Putamen (tissue), 1 donor: ENCODE results near the gene PREX1.

ENCODE experiments used
- DNase-seq: peaks from one replicate; pipeline ENCODE4 v3.0.0-alpha.2; 2016; ENCODE audit warnings: low spot score

Gene PREX1

DNA sequence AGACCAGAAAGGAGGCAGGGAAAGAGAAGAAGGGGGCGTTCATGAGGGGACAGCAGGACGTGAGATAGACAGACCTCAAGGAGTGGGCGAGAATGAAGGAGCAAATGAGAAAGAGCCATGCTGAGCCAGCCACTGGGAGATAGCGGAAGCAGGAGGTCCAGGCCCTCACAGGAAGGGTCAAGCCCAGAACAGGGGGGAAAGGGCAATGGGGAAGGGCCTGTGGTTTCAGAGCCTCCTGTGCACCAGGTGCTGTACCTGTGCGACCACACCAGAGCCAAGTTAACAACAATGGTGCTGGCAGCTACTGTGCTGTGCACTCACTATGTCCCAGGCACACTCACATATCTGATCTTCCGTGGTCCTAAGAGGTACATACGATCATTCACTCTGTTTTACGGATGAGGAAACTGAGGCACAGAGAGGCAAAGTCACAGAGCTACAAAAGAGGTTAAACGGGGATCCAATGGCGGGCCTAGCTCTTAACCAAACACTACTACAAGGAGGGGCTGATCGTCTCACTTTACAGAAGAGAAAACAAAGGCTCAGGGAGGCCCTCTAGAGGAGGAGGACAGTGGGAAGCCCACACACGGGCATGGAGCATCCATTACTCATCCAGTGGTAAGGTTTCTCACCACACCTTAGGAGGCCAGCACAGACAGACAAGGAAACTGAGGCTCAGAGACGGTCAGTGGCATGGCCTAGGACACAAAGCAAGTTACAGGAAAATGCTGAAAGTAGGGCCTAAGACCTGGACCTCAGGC is 129.1 kb downstream of the PREX1 start:
- DNase-seq: no peak

DNA sequence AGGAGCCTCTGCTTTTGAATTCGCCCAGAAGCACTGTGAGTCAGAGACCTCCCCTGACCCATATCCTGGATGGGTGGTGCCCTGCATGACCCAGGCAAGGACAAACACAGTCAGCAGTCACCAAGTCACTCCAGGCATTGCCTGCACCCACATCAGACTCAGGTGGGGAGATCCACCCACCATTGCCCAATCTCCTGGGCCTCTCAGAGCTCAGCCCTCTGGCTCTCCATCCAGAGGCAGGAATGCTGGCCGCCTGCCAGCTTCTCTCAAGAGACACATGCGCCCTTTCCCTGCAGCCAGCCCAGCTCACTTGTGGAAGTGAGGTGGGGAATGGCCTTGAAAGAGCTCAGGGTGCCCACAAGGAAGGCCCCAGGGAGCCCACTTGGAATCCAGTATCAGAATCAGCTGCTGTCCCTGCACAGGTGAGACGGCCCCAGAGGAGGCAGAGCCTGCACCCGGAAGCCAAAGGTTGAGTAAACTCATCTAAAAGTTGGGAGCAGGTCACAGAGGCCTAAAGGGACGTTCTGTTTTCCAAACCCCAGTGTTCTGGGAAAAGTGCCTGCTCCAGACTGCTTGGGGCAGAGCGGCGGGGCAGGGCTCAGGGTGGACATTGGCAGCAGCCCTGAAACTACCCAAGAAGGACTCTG is 129.8 kb downstream of the PREX1 start:
- no peak for DNase-seq

DNA sequence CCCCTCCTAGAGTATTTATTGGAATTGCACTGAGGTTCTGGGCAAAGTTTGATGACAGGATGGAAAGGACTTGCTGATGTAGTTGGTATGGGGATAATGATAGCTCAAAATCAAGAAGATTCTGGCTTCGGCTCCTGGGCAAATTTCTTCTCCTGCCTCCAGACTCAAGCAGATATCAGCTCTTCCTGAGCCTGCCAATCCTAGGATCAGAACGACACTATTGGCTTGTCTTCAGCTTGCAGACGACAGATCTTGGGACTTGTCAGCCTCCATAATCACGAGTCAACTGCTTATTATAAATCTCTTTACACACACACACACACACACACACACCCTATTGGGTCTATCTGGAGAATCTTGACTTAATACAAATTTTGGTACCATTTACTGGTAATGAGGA is 131.1 kb downstream of the PREX1 start:
- no peak for DNase-seq

DNA sequence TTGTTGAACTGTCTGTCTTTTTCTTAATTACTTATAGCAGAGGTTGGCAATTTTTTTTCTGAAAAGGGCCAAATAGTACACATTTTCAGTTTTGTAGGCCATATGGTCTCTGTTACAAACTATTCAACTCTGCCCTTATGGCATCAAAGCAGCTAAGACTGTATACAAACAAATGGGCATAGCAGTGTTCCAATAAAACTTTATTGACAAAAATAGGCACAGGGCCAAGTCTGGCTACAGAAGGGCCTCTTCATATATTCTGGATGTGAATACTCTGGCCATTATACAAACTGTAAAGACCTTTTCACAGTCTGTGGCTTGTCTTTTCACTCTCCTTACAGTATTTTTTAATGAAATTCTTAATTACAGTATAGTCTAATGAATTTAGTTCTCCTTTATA is 132.1 kb downstream of the PREX1 start:
- no peak for DNase-seq

DNA sequence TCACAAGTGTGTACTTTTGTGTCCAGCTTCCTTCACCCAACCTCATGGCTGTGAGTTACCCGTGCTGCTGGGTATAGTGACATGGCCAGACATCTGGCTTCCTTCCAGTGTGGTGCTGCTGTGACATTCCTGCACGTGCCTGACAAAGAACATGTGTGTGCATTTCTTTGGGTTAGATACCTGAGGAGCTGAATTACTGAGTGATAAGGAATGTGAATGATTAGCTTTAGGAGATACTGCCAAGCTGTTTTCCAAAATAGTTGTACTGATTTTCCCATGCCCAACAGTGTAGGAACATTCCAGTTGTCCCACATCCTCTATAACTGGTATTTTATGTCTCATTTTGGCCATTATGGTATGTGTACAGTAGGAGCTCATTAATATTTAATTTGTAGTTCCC is 132.5 kb downstream of the PREX1 start:
- DNase-seq: no peak

DNA sequence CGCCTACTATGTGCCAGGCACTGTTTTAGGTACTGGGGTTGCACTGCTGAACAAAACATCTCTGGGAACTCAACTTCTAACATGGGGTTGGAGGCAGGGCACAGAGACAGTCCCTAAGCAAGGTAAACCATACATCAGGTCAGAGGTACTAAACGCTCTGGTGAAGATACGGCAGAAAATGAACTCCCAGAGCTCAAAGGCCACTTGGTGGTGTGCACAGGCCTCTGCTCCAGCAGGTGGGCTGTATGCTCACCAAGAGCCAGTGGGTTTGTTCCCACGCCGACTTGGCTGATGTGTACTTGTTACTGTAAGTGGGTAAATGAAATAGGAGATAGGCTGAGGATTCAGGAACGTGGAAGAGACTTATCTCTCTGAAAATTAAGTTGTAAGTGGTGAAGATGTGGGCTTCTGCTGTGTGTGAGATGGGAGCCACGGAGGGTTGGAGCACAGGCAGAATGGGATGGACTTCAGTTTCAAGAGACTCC is 133.4 kb downstream of the PREX1 start:
- no peak for DNase-seq

DNA sequence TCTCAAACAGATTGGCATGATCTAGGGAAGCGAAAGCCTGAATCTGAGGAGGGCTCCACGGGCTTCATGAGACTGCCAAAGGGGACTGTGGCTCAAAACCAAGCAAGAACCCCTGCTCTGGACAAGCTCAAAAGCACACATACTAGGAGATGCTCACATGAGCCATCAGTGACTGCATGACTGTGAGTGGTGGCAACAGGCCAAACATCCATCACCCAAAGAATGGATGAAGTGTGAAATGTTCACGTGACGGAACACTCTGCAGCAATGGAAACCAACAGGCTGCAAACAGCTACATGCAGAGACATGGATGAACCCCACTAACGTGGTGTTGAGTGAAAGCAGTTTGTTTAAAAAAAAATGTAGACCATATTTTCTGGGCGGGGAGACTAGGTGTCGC is 136.3 kb downstream of the PREX1 start:
- no peak for DNase-seq

DNA sequence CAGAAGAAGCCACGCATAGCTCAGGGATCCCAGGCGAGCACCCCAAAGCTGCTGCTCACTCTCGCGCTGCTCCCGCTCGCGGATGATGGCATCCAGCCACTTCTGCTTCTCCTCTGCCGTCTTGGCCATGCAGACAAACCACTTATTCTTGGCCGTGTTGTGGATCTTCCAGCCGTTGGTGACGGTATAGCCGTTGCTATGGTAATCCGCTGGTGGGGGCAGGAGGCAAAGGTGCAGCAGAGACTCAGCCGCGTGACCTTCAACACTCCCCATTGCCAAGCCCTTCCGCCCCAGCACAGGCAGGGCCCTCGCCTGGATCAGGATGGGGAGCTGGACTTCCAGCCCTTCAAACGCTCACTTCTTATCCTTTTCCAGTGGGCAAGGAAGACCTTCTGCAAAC is 136.9 kb downstream of the PREX1 start:
- DNase-seq: no peak

DNA sequence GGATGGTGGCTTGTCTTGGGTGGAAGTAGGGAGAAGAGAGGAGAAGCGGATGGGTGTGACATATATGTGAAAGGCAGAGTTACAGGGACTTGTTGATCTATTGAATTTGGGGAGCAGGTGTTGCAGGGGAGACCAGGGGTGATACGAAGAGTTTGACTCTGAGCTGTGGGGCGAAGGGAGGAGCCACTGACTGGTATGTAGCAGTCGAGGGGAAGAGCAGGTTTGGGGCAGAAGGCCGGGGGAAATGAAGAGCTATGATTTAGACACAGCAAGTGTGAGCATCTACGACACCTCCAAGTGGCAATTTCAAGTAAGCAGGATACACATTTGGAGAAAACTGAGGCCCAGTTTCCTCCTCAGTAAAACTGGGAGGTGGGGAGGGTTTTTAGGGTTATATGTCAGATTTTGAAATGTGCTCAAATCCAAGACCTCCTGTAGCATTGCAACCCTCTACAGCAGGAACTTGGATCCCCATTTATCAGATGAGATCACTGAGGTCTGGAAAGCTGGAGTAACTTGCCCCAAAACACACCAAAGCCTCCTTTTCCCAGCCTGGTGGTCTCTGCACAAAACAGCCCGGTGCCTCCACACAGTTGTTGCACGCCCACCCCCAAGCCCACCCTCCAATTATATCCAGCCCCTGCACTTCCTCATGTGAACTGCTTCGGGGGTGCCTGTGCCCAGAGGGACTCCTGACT is 137.8 kb downstream of the PREX1 start:
- DNase-seq: no peak

DNA sequence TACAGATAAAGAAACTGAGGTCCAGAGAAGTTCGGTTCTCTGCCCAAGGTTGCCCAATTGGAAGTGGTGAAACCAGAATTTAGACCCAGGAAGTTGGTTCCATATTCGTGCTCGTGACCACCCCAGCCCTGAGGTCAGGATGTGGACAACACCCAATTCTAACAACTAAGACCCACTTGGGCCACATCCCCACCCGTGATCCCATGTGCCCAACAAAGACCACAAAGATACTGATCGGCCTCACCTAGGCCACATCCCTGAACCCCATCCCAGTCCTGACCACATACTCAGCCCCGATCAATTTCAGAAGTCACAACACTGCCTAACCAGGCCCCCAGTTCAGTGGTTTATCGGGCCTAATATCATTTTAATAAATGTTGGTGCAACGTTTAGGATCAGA is 138.4 kb downstream of the PREX1 start:
- DNase-seq: no peak

DNA sequence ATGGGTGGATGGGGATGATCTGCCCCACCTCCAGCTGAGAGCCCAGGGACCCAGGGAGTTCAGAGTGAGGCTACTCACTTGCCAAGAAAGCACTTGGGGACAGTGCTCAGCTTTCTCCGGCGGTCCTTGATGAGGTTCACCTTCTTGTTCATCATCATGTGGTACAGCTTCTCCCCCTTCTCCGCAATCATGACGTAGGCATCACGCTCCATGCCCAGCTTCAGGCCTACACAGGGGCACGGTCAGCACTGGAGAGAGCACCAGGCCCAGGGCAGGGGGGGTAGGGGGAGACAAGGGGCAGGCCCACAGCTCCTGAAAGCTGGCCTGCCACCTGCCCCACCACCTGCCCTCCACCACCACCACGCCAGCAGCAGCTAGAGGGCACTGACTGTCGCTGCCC is 139.2 kb downstream of the PREX1 start:
- DNase-seq: no peak

DNA sequence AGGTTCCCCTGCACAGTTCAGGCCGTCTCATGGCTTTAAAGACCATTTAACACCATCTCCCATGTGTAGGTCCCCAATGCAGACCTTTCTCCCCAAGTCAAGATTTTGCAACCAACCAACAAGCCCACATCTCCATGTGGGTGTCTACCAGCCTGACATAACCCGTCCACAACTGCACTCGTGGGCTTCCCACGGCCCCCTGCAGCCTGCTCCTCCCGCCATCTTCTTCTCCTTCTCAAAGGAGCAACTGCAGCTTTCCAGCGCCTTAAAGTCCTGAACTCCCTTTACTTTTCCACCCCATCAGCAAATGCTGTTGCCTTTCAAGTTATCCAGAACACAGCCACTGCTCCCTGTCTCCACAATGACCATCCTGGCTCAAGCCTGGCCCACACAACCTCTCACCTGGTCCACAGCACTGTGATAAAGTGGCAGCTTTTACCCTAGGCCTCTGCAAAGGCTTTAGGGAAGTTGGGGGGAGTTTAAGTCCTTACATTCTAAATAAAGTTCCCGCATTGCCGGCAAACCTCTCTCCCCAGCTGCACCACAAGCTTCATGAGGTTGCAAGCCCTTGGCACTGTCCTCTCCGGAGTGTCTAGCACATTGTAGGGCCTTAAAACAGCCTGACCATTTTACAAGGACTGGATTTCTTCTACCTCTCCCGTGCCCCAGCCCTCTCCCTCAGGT is 140.5 kb downstream of the PREX1 start:
- no peak for DNase-seq

DNA sequence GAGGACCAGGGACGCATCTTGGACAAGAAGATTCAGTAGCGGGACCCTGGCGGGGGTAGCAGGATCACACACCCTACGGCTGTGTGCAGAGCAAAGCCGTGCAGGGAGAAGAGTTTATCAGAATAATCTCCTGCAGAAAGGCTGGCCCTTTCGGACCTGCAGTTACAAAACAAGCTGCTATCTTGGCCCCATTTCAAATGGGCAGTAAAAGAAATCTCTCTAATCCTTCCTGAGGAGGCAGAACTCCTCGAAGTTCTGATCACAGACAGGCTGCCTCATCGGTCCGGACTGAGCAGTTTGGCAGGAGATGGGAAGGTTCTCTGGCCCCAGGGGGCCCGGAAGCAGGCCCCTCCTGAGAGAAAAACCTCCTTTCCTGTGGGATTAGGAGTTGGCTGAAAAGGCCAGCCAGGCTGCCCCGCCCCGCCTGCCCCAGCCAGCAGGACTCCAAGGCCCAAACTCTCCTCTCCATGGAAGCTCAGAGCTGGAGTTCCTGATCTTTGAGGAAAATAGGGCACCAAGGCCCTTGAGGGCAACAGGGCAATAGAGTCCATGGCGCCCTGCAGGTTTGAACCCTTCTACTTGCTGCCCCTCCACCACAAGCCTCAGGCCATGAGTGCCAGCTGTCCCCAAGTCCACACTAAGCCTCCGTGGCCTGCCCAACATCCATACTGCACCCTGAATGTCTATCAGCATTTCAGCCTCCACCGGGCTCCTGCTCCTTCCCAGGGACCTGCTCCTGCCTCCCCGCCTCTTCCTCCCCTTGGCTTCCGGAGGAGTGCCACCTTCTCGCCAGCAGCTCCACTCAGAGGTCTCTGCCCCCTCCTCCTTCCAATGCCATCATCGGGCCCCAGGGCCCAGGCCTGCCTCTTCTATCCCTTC is 141.3 kb downstream of the PREX1 start:
- DNase-seq: no peak

DNA sequence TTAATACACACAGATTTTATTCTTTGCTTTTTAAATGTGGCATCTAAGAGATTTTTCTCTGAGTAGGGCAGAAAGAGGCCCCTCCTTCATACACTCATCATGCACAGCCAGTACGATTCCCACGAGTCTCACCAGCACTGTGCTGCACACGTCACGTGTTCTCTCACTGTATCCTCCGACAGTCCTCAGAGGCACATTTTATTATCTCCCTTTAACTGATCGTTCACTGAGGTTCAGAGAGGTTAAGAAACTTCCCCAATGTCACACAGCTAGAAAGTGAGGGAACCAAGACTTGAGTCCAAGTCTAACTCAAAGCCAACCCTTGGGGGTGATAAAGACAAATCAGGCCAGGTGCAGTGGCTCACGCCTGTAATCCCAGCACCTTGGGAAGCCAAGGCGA is 142.5 kb downstream of the PREX1 start:
- DNase-seq: no peak

DNA sequence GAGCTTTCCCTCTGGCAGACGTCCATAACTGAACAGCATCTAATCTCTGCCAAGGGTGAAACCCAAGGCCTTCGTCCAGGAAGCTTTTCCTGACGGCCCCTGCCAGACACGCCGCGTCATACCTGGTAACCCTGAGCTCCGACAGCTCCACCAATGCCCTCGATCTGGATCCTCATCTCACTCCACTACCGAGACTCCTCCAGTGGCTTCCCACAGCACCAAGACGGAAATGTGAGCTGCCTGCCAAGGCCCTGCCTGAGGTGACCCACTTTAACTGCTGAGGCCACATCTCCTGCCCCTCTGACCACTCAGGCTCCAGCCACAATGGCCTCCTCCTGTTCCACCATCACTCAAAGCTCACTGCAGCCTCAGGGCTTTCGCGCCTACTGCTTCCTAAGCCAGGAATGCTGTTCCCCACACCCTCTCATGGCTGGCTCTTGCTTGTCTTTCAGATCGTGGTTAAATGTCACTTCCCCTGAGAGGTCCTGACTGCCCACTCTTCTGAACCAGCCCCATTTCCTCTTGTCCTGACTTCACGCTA is 143.2 kb downstream of the PREX1 start:
- no peak for DNase-seq

DNA sequence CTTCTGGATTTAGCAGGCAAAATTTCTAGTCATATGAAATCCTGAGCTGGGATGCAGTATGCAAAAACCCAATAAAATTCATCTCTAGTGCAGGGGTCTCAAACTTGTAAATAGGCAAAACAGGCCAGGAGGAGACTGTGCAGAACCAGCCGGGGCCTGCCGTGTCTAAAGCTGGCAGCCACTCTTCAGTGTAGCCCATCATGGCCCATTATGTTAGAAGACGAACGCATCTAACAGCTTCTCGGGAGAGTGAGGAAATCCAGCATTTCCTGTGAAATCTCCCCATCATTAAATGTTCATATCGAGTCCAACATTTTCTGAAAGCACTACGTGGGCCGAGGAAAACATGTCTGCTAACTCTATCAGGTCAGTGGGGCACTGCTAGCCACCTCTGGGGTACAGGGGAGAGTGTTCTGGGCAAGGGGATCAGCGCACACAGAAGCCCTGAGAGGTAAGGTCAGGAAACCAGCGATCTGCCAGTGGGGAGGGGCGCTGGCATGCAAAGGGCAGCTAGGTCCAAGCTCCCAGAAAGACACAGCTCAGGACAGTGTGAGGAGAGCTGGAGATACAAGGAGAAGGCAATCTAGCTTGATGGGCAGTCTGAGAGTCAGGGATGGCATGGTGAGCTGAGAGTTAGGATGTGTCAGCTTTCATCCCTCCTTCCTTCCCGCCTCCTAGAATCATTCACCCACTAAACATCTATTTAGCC is 144.2 kb downstream of the PREX1 start:
- no peak for DNase-seq

DNA sequence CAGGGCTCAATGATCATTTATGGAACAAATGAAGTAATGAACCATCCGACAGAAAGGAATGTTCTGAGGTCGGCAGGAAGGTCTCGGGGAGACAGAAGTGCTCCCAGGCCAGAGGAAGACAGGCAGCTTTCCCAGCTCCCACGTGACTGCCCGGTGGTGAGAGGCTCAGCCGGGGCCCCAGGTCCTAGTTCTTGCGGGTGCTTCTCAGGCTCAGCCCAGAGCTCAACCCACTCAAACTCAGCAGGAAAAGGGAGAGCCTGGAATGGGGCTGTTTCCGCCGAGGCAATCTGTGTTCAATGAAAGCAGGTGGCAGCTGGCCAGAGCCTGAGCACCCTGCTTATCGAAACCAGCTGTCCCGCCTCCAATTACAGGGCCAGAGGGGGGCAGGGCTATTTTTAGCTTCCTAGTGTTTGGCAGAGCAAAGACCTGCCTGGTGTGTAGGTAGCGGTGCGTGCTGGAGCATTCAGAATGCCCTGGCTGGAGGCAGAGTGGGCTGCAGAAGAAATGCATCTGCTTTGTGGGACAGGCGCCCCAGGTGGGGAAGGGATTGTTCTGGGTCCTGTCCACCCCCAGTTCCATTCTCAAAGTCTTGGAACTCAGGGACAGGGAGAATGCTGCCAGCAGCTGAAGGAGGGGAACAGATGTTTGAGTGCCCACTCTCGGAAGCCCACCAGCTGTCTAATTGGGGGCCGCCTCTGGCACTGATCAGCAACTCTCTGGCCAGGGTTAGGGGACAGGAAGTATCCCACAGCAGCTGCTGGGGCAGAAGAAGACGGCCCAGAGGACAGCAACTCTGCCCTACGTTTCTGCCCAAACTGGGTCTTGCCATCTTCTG is 145.1 kb downstream of the PREX1 start:
- peak; percentile 50 for DNase-seq

DNA sequence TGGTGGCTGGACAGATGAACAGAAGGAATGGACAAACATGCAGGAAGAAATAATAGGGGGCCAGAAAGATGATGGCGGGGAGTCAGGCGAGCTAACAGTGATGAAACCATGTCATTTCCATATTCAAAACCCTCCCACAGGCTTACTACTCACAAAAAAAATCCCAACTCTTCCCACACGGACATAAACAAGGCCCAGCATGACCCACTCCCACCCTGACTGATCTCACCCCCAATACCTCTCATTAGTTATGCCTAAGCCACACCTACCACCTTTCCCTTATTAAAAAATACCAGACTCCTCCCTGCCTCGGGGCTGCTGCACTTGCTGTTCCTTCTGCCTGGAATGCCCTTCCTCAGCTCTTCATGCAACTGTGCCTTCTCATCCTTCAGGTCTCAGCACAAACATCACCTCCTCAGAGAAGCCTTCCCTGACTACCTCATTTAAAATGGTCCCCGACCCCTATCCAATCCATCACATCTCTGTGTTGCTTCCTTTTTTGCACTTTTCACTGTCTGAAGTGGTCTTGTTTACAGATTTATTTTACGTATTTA is 145.8 kb downstream of the PREX1 start:
- DNase-seq: no peak

DNA sequence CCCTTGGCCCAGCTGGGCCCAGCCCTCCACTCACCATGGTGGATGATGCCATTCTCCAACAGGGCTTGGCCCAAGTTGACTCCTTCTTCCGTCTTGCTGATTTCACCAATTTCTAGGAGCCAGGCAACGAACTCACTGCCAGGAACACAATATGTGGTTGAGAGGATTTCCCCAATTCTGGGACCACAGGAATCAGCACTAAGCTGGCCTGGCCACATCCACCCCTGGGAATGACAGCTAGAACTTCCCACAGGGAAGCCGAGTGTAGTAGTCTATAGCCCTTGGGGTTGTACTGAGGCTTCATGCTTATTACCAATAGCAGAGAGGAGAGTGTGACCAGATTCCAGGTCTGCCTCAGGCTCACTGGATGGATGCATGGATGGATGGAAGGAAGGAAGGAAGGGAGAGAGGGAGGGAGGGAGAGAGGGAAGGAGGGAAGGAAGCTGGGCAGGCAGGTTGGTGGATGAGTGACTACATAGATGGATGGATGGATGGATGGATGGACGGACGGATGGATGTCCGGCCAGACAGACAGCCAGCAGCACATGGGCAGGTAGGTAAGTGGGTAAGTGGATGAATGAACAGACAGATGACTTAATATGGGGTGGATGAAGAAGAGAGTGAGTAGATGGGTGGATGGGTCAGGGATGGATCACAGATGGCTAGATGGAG is 146.5 kb downstream of the PREX1 start:
- DNase-seq: no peak
